Activated naive CD4-positive, alpha-beta T cell treated with anti-CD3 and anti-CD28 coated beads, Interleukin-2, amount 50 U/mL, for 72 hours (primary cell): ENCODE data around the gene ZNF521. TPM values are rescaled to one million over a fixed set of nuclear protein-coding genes. Genes with fewer than 3 reads are reported as not detected.

Source experiments
- ATAC-seq, 2 donors: fragments of 150-1000 bp; cut with Tn5 transposase; 2 replicates each; pipeline ENCODE4 v1.10.0; 2021; ENCODE audit warnings: mild to moderate bottlenecking in 2 of 2, moderate library complexity in 2 of 2
- DNase-seq, 2 donors: peaks; one replicate each; pipeline ENCODE4 v3.0.0; 2021 to 2022; ENCODE audit warnings: low spot score in 2 of 2
- H3K27ac Mint-ChIP-seq, 2 donors: one replicate each; pipeline ENCODE4 v1.8.0; 2022; ENCODE audit warnings: mild to moderate bottlenecking in 2 of 2, mixed read lengths in 2 of 2
- H3K36me3 Mint-ChIP-seq, 2 donors: one replicate each; pipeline ENCODE4 v1.8.0; 2022; ENCODE audit warnings: mixed read lengths in 2 of 2
- H3K9me3 Mint-ChIP-seq, 2 donors: one replicate each; pipeline ENCODE4 v1.8.0; 2022; ENCODE audit warnings: mixed read lengths in 2 of 2
- total RNA-seq, 2 donors: library from RNA; stranded (reverse); gene quantifications; one replicate each; pipeline ENCODE4 v1.2.3, GENCODE V29; 2022

The ZNF521 gene
- total RNA-seq, 2 donors from 2014 or later = not detected

DNA sequence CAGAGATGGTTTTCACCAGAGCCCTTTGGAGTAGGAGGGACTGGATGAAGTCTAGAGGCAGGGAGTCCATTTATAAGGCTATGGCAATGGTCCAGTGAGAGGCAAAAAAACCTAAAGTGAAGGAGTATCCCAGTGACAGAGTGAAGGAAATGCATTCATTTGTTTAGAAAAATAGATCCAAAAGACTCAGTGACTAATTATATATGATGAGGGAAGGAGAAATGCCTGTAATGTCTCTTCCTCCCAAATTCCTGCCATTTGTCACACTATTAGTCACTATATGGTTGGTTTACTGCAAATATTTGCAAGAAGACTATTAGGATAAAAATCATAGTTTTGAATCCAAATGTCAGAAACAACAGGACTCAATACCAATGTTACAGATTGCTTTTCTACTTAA, 104.2 kb downstream of the ZNF521 start:
- ATAC-seq = no peak

DNA sequence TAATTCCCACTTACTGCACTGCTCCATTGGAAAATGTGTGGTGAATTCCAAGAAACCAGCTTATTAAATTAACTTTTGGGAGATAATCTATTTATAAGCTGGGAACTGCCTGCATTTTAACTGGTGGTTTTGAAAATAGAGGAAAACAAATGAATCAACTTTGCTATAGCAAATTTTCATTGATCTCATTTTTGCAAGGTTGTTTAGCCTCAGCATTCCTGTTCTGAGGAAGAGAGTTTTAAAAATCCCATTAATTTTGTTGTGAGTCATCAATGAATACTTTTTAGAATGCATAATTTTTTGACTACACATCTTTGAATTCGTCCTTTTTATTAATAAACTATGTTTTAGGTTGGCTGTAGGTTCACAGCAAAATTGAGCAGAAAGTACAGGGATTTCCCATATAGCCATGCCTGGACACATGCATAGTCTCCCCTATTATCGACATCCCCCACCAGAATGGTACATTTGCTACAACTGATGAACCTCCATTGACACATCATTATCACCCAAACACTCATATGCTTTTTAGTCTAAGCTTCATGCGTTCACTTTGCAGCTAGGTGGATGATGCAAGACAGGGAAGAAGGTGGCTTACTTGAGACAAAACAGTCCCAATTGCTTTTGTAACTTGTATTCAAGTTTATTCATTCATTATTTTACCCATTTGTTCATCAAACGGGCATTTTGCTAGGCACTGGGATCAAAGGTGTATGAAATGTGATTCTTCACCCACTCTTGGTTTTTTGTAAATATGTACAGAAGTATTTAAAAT, 106.9 kb downstream of the ZNF521 start:
- DNase-seq (no peak), ATAC-seq (no peak)
- Mint-ChIP-seq H3K27ac (no peak overlapping the region), H3K9me3 (peaks cover 0 to 3% of the 10 kb centered on the region in 2 donors), H3K36me3 (no peaks in the 10 kb centered on the region)

More for the DNA sequence above, 104.2 kb downstream of the ZNF521 start:
- Mint-ChIP-seq H3K27ac (no peak overlapping the region), H3K36me3 (no peaks in the 10 kb centered on the region), H3K9me3 (peaks cover 0 to 3% of the 10 kb centered on the region in 2 donors)
- no peak for DNase-seq

DNA sequence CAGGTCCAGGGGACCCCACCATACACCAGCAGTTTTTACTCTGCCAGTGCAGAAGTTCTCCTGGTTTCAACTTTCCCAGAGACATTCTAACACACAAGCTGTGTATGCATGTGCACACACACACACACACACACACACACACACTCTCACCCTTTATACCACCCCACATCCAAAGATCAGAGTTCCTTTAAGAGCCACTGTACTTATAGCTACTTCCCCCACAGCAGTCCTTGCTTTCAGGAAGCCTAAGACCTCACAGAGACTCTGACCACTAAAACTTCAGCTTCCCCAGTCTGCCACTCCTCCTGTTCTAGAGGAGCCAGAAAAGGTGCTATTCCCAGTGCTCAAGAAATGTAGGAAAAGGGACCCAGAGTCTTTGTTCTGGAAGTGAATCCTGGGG, 107.8 kb downstream of the ZNF521 start:
- ATAC-seq = no peak

GRCh38 chr18:25243754-25244153, 108.2 kb downstream of the ZNF521 start:
- no peaks in the 10 kb centered on the region for H3K36me3 Mint-ChIP-seq
- H3K9me3 Mint-ChIP-seq = peaks cover 0 to 3% of the 10 kb centered on the region in 2 donors
- H3K27ac Mint-ChIP-seq = no peak overlapping the region
- DNase-seq (no peak), ATAC-seq (no peak)

More for the DNA sequence above, 107.8 kb downstream of the ZNF521 start:
- Mint-ChIP-seq H3K9me3 (peaks cover 0 to 3% of the 10 kb centered on the region in 2 donors), H3K36me3 (no peaks in the 10 kb centered on the region), H3K27ac (no peak overlapping the region)
- DNase-seq = no peak

- Mint-ChIP-seq H3K27ac (no peak overlapping the region), H3K9me3 (peaks cover 0 to 3% of the 10 kb centered on the region in 2 donors), H3K36me3 (no peaks in the 10 kb centered on the region)
- DNase-seq (no peak), ATAC-seq (no peak)
Observed at GRCh38 chr18:25243257-25243656, 108.7 kb downstream of the ZNF521 start.

DNA sequence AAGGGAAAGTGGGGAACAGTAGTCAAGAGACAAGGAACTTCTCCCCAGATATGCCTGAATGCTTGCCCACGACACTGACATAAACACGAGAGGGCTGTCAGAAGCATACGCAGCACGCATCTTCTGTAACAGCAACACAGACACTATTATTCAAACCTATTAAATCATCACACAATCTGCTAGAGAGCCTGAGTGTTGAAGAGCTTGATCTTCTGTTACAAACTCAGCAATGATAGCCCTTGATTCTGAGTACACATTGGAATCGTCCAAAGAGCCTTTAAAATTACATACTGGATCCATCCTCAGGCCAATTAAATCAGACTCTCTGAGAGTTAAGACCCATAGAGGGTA, 111.6 kb downstream of the ZNF521 start:
- H3K36me3 Mint-ChIP-seq = no peaks in the 10 kb centered on the region
- H3K27ac Mint-ChIP-seq = no peak overlapping the region
- peaks cover 0 to 3% of the 10 kb centered on the region in 2 donors for H3K9me3 Mint-ChIP-seq
- DNase-seq (no peak), ATAC-seq (no peak)

- no peak for ATAC-seq
- no peak for DNase-seq
- Mint-ChIP-seq H3K27ac (no peak overlapping the region), H3K9me3 (no peaks in the 10 kb centered on the region), H3K36me3 (no peaks in the 10 kb centered on the region)
Observed at GRCh38 chr18:25239581-25240419, 112.2 kb downstream of the ZNF521 start.

DNA sequence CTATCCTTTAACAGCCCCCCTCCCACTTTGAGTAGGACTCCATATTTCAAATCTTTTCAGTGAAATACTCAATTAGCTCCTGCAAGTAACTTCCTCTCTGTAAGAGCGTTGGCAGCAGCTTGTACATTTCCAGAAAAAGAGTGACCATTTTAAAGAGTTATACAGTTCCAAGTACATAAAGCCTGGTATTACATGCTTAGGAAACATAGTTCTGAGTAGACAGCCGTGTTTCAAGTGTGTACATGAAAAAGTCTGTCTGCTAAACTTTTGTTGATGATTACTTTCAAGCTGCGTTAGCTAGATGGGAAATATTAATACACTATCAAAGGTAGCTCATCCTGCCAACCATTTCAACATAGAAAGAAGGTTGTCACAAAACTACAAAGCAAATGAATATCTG, 112.8 kb downstream of the ZNF521 start:
- ATAC-seq = no peak
- Mint-ChIP-seq H3K27ac (no peak overlapping the region), H3K36me3 (no peaks in the 10 kb centered on the region), H3K9me3 (no peaks in the 10 kb centered on the region)
- DNase-seq = no peak

- no peak for DNase-seq
- Mint-ChIP-seq H3K36me3 (no peaks in the 10 kb centered on the region), H3K27ac (no peak overlapping the region), H3K9me3 (no peaks in the 10 kb centered on the region)
- ATAC-seq = no peak
Observed at GRCh38 chr18:25237571-25238267, 114.2 kb downstream of the ZNF521 start.

- H3K36me3 Mint-ChIP-seq = no peaks in the 10 kb centered on the region
- ATAC-seq = no peak
- no peak overlapping the region for H3K27ac Mint-ChIP-seq
- DNase-seq = no peak
- H3K9me3 Mint-ChIP-seq = no peaks in the 10 kb centered on the region
Observed at GRCh38 chr18:25236736-25237135, 115.2 kb downstream of the ZNF521 start.

DNA sequence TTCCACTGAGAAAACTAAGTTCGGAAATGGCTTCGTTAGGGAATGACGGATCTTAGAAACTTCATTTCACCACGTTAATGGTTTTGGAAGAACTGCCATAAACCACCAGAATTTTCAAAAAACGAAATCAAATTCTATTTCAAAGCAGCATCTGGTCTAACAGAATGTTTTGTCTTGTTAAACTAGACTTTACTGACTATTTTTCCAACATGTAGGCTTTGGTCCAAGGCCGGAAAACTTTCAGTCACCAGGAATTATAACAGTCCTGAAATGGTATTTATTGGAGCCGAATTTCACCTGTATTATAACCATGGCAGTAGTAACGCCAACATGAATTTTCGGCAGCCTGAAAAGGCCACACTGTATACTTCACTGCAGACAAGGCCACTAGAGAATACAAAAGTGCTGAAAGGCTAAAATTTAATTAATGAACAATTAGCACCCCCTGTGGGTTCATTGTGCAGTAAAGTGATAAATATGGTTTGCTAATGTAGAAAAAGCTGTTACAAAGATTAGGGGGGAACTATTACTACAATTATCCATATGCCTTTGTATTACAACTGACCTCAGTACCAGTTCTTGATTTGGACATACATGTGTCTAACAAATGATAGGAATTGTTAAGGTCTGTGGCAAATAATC, 116.4 kb downstream of the ZNF521 start:
- ATAC-seq = no peak

GRCh38 chr18:25234740-25235345, 117.1 kb downstream of the ZNF521 start:
- Mint-ChIP-seq H3K27ac (no peak overlapping the region), H3K9me3 (no peaks in the 10 kb centered on the region), H3K36me3 (no peaks in the 10 kb centered on the region)
- ATAC-seq (no peak), DNase-seq (no peak)

More for the DNA sequence above, 116.4 kb downstream of the ZNF521 start:
- H3K9me3 Mint-ChIP-seq = no peaks in the 10 kb centered on the region
- no peaks in the 10 kb centered on the region for H3K36me3 Mint-ChIP-seq
- DNase-seq = no peak
- no peak overlapping the region for H3K27ac Mint-ChIP-seq

- no peaks in the 10 kb centered on the region for H3K36me3 Mint-ChIP-seq
- DNase-seq (no peak), ATAC-seq (no peak)
- no peak overlapping the region for H3K27ac Mint-ChIP-seq
- H3K9me3 Mint-ChIP-seq = no peaks in the 10 kb centered on the region
Observed at GRCh38 chr18:25234322-25234639, 117.7 kb downstream of the ZNF521 start.

GRCh38 chr18:25233528-25234321, 118.2 kb downstream of the ZNF521 start:
- ATAC-seq (no peak), DNase-seq (no peak)
- Mint-ChIP-seq H3K36me3 (no peaks in the 10 kb centered on the region), H3K9me3 (no peaks in the 10 kb centered on the region), H3K27ac (no peak overlapping the region)

DNA sequence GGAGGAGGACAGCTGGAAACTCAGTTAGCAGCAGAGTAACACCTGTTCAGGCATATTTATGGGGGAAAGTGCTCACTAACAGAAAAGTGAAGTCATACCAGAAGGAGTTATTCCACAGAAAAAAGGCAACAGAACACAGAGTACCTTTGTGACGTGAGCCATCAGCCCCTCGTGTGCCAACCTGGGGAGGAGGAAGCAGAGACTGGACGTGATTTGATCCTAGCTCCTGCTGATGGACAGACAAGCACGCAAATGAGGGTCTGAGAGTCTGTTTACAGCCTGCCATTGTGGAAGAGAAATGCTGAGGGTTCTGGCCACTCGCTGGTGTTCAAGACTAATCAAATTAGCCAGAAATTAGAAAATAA, 120.7 kb downstream of the ZNF521 start:
- ATAC-seq (no peak), DNase-seq (no peak)
- H3K27ac Mint-ChIP-seq = no peak overlapping the region
- no peaks in the 10 kb centered on the region for H3K9me3 Mint-ChIP-seq
- no peaks in the 10 kb centered on the region for H3K36me3 Mint-ChIP-seq
